Glomerular endothelial cell (primary cell): Measurements from ENCODE around the gene PGA5. TPM values are rescaled to one million over a fixed set of nuclear protein-coding genes. Genes with fewer than 3 reads are reported as not detected.

Experiments
- DNase-seq: peaks from one replicate; pipeline ENCODE4 v3.0.0-alpha.2; 2011; ENCODE audit warnings: low read depth, low spot score; ENCODE audit errors: extremely low read depth
- total RNA-seq: library from RNA; depleted of rRNA; stranded (reverse); fragments of >200 nt; gene quantifications from 2 replicates; pipeline ENCODE4 v1.2.3, GENCODE V29; 2015

PGA5 gene
- total RNA-seq, 1 donor from 2014 or later: not detected

- no peak for DNase-seq
Observed at GRCh38 chr11:61265357-61265756, 24.4 kb downstream of the PGA5 start.

GRCh38 chr11:61266602-61267001 is 25.6 kb downstream of the PGA5 start:
- DNase-seq: no peak

- no peak for DNase-seq
Observed at GRCh38 chr11:61267437-61267841, 26.5 kb downstream of the PGA5 start.

- DNase-seq: no peak
Observed at GRCh38 chr11:61268588-61269250, 27.7 kb downstream of the PGA5 start.

- no peak for DNase-seq
Observed at GRCh38 chr11:61270354-61271076, 29.5 kb downstream of the PGA5 start.

- DNase-seq: no peak
Observed at GRCh38 chr11:61272731-61273130, 31.8 kb downstream of the PGA5 start.

GRCh38 chr11:61273178-61274078 is 32.5 kb downstream of the PGA5 start:
- no peak for DNase-seq

- no peak for DNase-seq
Observed at GRCh38 chr11:61274084-61274483, 33.1 kb downstream of the PGA5 start.

GRCh38 chr11:61275191-61275590 is 34.2 kb downstream of the PGA5 start:
- no peak for DNase-seq

- DNase-seq: no peak
Observed at GRCh38 chr11:61277186-61278000, 36.4 kb downstream of the PGA5 start.

GRCh38 chr11:61278001-61278470 is 37.1 kb downstream of the PGA5 start:
- DNase-seq: no peak

GRCh38 chr11:61279934-61280659 is 39.1 kb downstream of the PGA5 start:
- DNase-seq: no peak

- no peak for DNase-seq
Observed at GRCh38 chr11:61280883-61281580, 40.1 kb downstream of the PGA5 start.

- no peak for DNase-seq
Observed at GRCh38 chr11:61281581-61282250, 40.7 kb downstream of the PGA5 start.

GRCh38 chr11:61283613-61284012 is 42.6 kb downstream of the PGA5 start:
- no peak for DNase-seq

- no peak for DNase-seq
Observed at GRCh38 chr11:61287338-61287977, 46.5 kb downstream of the PGA5 start.

- DNase-seq: no peak
Observed at GRCh38 chr11:61290905-61291690, 50.1 kb downstream of the PGA5 start.
